Kidney (tissue), 14 donors: ENCODE measurements around the gene LMAN2. TPM values are rescaled to one million over a fixed set of nuclear protein-coding genes. Genes with fewer than 3 reads are reported as not detected.

Experiments
- DNase-seq, 5 donors: peaks; one replicate each; pipeline ENCODE4 v3.0.0-alpha.2; 2013 to 2020
- FAIRE-seq: peaks from 2 replicates; lab custom pipeline; 2012; peaks lifted over from hg19 to GRCh38; lab: Jason Lieb, UNC
- H3K27ac ChIP-seq, 2 donors: one replicate each; pipeline ENCODE4 v1.7.0; 2013; ENCODE audit warnings: low read depth in 2 of 2, low read length in 2 of 2, inconsistent platforms in 1 of 2
- H3K27me3 ChIP-seq: one replicate; pipeline ENCODE4 v1.7.1; 2013; ENCODE audit warnings: low read length, inconsistent platforms; ENCODE audit not compliant: control insufficient read depth, insufficient read depth
- H3K36me3 ChIP-seq, 3 donors: one replicate each; pipeline versions ENCODE4 v1.7.0 to v1.7.1; 2013; ENCODE audit warnings: low read length in 3 of 3, control low read depth in 1 of 3, inconsistent platforms in 1 of 3; ENCODE audit not compliant: insufficient read depth in 3 of 3, control insufficient read depth in 2 of 3
- H3K4me1 ChIP-seq, 3 donors: one replicate each; pipeline versions ENCODE4 v1.7.0 to v1.7.1; 2013; ENCODE audit warnings: low read length in 3 of 3, inconsistent platforms in 1 of 3, low read depth in 1 of 3; ENCODE audit not compliant: control insufficient read depth in 2 of 3, insufficient read depth in 2 of 3
- H3K4me3 ChIP-seq, 3 donors: one replicate each; pipeline versions ENCODE4 v1.7.0 to v1.8.1; 2013; ENCODE audit warnings: low read length in 3 of 3, control low read depth in 1 of 3, inconsistent platforms in 1 of 3
- H3K9ac ChIP-seq, 3 donors: one replicate each; pipeline versions ENCODE4 v1.7.0 to v1.7.1; 2013; ENCODE audit warnings: low read length in 3 of 3, control low read depth in 1 of 3, inconsistent platforms in 1 of 3
- H3K9me3 ChIP-seq, 3 donors: one replicate each; pipeline versions ENCODE4 v1.7.0 to v1.7.1; 2013; ENCODE audit warnings: low read length in 3 of 3, control low read depth in 1 of 3, inconsistent platforms in 1 of 3; ENCODE audit not compliant: control insufficient read depth in 2 of 3, insufficient read depth in 1 of 3
- CTCF ChIP-seq: IDR thresholded peaks from 3 replicates; pipeline ENCODE4 v1.5.1; 2012; ENCODE audit warnings: mild to moderate bottlenecking, moderate library complexity, borderline replicate concordance; ENCODE audit not compliant: insufficient read depth; ENCODE audit errors: extremely low read depth
- intact Hi-C: fragments of 100-400 bp; cut with DNase I; formaldehyde crosslinking; loops from one replicate; pipeline ENCODE4 v1.11.1; 2022
- polyA plus RNA-seq: library from polyadenylated mRNA; stranded (reverse); fragments of 350-450 nt; fragmentation: Illumina TruSeq; extraction: RNeasy Lipid Tissue Mini Kit (QIAGEN cat#74804); gene quantifications from one replicate; pipeline ENCODE4 v1.2.3, GENCODE V29; 2014; ENCODE audit warnings: low read depth, low replicate concordance; ENCODE audit not compliant: insufficient read depth
- total RNA-seq: library from RNA; stranded (reverse); fragmentation: NEBNext Ultra II Directional; extraction: Animal tissue kit (Norgen Biotek cat#: 25700); gene quantifications from one replicate; pipeline ENCODE4 v1.2.1, GENCODE V29; 2021
- donor health status: control.
- donor health status: control.
- donor health status: control.
- donor health status: control.
- donor health status: control.
- donor health status: DM: yes; HTN: yes; CAD: no.
- donor health status: Normal renal cell carcinoma (clear cell type).

The LMAN2 gene
- total and polyA plus RNA-seq, 2 donors from 2014 or later, result 137 to 190 TPM

GRCh38 chr5:177328545-177329231, 22.8 kb downstream of the LMAN2 start:
- no peak for FAIRE-seq
- Histone ChIP-seq H3K9ac (no peak overlapping the region), H3K36me3 (peaks cover 0 to 18% (median 5%) of the 10 kb centered on the region in 3 donors), H3K4me3 (no peak overlapping the region), H3K9me3 (no peaks in the 10 kb centered on the region), H3K4me1 (peaks cover 0 to 5% (median 4%) of the 10 kb centered on the region in 3 donors), H3K27me3 (no peaks in the 10 kb centered on the region), H3K27ac (no peak overlapping the region)
- peak in 1 of 5 donors; percentile 32 for DNase-seq
- TF ChIP-seq CTCF, result no peak
- intact Hi-C loops, result no loop called here

- intact Hi-C loops, result no loop called here
Observed at GRCh38 chr5:177327539-177328522, 23.6 kb downstream of the LMAN2 start.

GRCh38 chr5:177325868-177326381, 25.5 kb downstream of the LMAN2 start:
- H3K9ac ChIP-seq, result no peak overlapping the region
- H3K4me1 ChIP-seq, result peaks cover 0 to 5% (median 4%) of the 10 kb centered on the region in 3 donors
- peak in 3 of 5 donors; percentile 7 to 32 (median 29) for DNase-seq
- H3K36me3 ChIP-seq, result peaks cover 0 to 5% (median 0%) of the 10 kb centered on the region in 3 donors
- H3K4me3 ChIP-seq, result no peak overlapping the region
- peak overlapping the region; percentile 8 to 22 for H3K27ac ChIP-seq
- TF ChIP-seq CTCF, result no peak
- intact Hi-C loops, result no loop called here
- no peaks in the 10 kb centered on the region for H3K27me3 ChIP-seq
- FAIRE-seq, result no peak
- H3K9me3 ChIP-seq, result no peaks in the 10 kb centered on the region

More at GRCh38 chr5:177327539-177328522, 23.6 kb downstream of the LMAN2 start:
- no peaks in the 10 kb centered on the region for H3K9me3 ChIP-seq
- peaks cover 0 to 5% (median 4%) of the 10 kb centered on the region in 3 donors for H3K4me1 ChIP-seq
- FAIRE-seq, result no peak
- no peaks in the 10 kb centered on the region for H3K27me3 ChIP-seq
- no peak for TF ChIP-seq CTCF
- H3K4me3 ChIP-seq, result no peak overlapping the region
- H3K9ac ChIP-seq, result no peak overlapping the region
- peak in 1 of 5 donors; percentile 69 for DNase-seq
- peak overlapping the region in 1 of 2 donors; percentile 47 for H3K27ac ChIP-seq
- H3K36me3 ChIP-seq, result peaks cover 0 to 9% (median under 1%) of the 10 kb centered on the region in 3 donors
